Neural cell (in vitro differentiated cells): ENCODE measurements around the gene TFIP11.

Experiments
- CTCF ChIP-seq: fragments of 450-650 bp; IDR thresholded peaks from 2 replicates; pipeline ENCODE4 v1.5.1; 2014; ENCODE audit warnings: antibody characterized with exemption, mild to moderate bottlenecking, moderate library complexity; ENCODE audit not compliant: poor library complexity, severe bottlenecking
- EZH2 ChIP-seq: fragments of 200-600, 300-800 bp; shearing (Covaris generic), sonication (generic); IDR thresholded peaks from 2 replicates; pipeline ENCODE4 v1.6.1; 2014; ENCODE audit warnings: antibody characterized with exemption, low read length, borderline replicate concordance, mild to moderate bottlenecking; ENCODE audit not compliant: insufficient read depth, poor library complexity, severe bottlenecking
- POLR2AphosphoS5 ChIP-seq: IDR thresholded peaks from 2 replicates; pipeline ENCODE4 v1.6.1; 2012
- RAD21 ChIP-seq: fragments of 450-650 bp; conservative IDR thresholded peaks from 2 replicates; pipeline ENCODE4 v1.6.1; 2014; ENCODE audit warnings: antibody characterized with exemption, mild to moderate bottlenecking, moderate library complexity

DNA sequence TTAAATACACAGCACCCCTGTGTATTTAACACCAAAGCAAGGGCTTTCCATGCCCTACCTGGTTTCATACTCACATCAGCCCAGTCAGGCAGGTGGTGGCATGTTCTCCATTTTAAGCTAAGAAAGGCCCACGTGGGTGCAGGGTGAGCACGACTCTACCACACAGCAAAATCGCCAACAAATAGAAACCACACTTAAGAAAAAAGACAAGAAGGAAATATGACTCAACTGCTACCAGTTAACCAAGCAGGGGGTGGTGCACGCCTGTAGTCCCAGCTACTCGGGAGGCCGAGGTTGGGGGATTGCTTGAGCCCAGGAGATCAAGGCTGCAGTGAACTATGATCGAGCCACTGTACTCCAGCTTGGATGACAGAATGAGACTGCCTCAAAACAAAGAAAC lies 35.2 kb upstream of the TFIP11 start:
- no peak for TF ChIP-seq CTCF
- no peak for TF ChIP-seq EZH2
- TF ChIP-seq POLR2AphosphoS5, result no peak
- no peak for TF ChIP-seq RAD21
